ENCODE results near the gene BMP6.

GRCh38 chr6:7763881-7764280 is 38.0 kb downstream of the BMP6 start:
- TF ChIP-seq CTCF (IDR thresholded peaks at IDR 0.05; ENCODE audit: low read depth, low read length) (no peak), EZH2phosphoT487 (IDR thresholded peaks at IDR 0.05; ENCODE audit: low read depth) (no peak)

Data from OCI-LY3 (cell line).